SK-N-SH treated with all-trans-retinoic acid at 6 μM for 48 hours (cell line): Measurements from ENCODE around the gene PCDH10.

ENCODE experiments used
- BACH2 ChIP-seq: fragments of 250-450 bp; sonication (Bioruptor Pico); IDR thresholded peaks from 2 replicates; pipeline ENCODE4 v1.9.0; 2021; ENCODE audit warnings: mild to moderate bottlenecking, borderline replicate concordance
- CREB5 ChIP-seq: fragments of 250-450 bp; sonication (Bioruptor Pico); IDR thresholded peaks from 2 replicates; pipeline ENCODE4 v1.5.1; 2020; ENCODE audit warnings: low read depth, mild to moderate bottlenecking, moderate library complexity
- CSRNP3 ChIP-seq: fragments of 250-450 bp; sonication (Bioruptor Pico); IDR thresholded peaks from 2 replicates; pipeline ENCODE4 v1.5.1; 2021; ENCODE audit warnings: mild to moderate bottlenecking, moderate library complexity
- ISL1 ChIP-seq: fragments of 250-450 bp; sonication (Bioruptor Pico); IDR thresholded peaks from 2 replicates; pipeline ENCODE4 v2.1.2; 2022; ENCODE audit warnings: mild to moderate bottlenecking, moderate library complexity
- OSR1 ChIP-seq: fragments of 250-450 bp; sonication (Bioruptor Pico); IDR thresholded peaks from 2 replicates; pipeline ENCODE4 v1.8.0; 2022; ENCODE audit warnings: moderate library complexity, mild to moderate bottlenecking, inconsistent platforms
- POU6F1 ChIP-seq: fragments of 250-450 bp; sonication (Bioruptor Pico); IDR thresholded peaks from 2 replicates; pipeline ENCODE4 v1.8.0; 2021; ENCODE audit warnings: low read depth, mild to moderate bottlenecking, moderate library complexity, borderline replicate concordance
- PPARA ChIP-seq: fragments of 250-450 bp; sonication (Bioruptor Pico); IDR thresholded peaks from 2 replicates; pipeline ENCODE4 v1.5.0; 2020; ENCODE audit warnings: mild to moderate bottlenecking, borderline replicate concordance
- RARB ChIP-seq: fragments of 250-450 bp; sonication (Bioruptor Pico); IDR thresholded peaks from 2 replicates; pipeline ENCODE4 v1.8.0; 2021; ENCODE audit warnings: mild to moderate bottlenecking, moderate library complexity
- SNAI2 ChIP-seq: fragments of 250-450 bp; sonication (Bioruptor Pico); IDR thresholded peaks from 2 replicates; pipeline ENCODE4 v1.5.0; 2020; ENCODE audit warnings: mild to moderate bottlenecking, moderate library complexity
- TOX ChIP-seq: fragments of 250-450 bp; sonication (Bioruptor Pico); IDR thresholded peaks from 2 replicates; pipeline ENCODE4 v1.8.0; 2021; ENCODE audit warnings: mild to moderate bottlenecking, moderate library complexity, borderline replicate concordance
- ZFP30 ChIP-seq: fragments of 450-650 bp; formaldehyde crosslinking; IDR thresholded peaks from 2 replicates; pipeline ENCODE4 v1.5.0; 2022; ENCODE audit warnings: mild to moderate bottlenecking, moderate library complexity

- TF ChIP-seq BACH2 (no peak), POU6F1 (CRISPR knock-in tag) (no peak), PPARA (CRISPR knock-in tag) (no peak), RARB (CRISPR knock-in tag) (no peak), CREB5 (CRISPR knock-in tag) (no peak), ISL1 (no peak), SNAI2 (CRISPR knock-in tag) (no peak), OSR1 (CRISPR knock-in tag) (no peak), ZFP30 (CRISPR knock-in tag) (no peak), TOX (no peak), CSRNP3 (CRISPR knock-in tag) (no peak)
Measured at GRCh38 chr4:133145758-133146573, 3.1 kb upstream of the PCDH10 start.
